Right lobe of liver (tissue), 4 donors: ENCODE measurements around the gene DOK6.

Source experiments
- POLR2A ChIP-seq: fragments of 450-650 bp; IDR thresholded peaks from one replicate; pipeline ENCODE4 v1.6.1; 2017; ENCODE audit warnings: antibody characterized with exemption, mild to moderate bottlenecking
- TF ChIP-seq, protein P1 (sequence below), 4 donors: fragments of 200-600 bp in 3 of 4; fragments of 450-650 bp in 1 of 4; IDR thresholded peaks; one replicate each; pipeline versions ENCODE4 v1.5.1 to v1.8.0; 2016 to 2022; ENCODE audit warnings: antibody characterized with exemption in 4 of 4, mild to moderate bottlenecking in 2 of 4
- donor health status: DM: no; HTN: no; CAD: no.
- donor health status: DM: no; HTN: no; CAD: no.
- donor health status: DM: no; HTN: yes; CAD: no.

DNA sequence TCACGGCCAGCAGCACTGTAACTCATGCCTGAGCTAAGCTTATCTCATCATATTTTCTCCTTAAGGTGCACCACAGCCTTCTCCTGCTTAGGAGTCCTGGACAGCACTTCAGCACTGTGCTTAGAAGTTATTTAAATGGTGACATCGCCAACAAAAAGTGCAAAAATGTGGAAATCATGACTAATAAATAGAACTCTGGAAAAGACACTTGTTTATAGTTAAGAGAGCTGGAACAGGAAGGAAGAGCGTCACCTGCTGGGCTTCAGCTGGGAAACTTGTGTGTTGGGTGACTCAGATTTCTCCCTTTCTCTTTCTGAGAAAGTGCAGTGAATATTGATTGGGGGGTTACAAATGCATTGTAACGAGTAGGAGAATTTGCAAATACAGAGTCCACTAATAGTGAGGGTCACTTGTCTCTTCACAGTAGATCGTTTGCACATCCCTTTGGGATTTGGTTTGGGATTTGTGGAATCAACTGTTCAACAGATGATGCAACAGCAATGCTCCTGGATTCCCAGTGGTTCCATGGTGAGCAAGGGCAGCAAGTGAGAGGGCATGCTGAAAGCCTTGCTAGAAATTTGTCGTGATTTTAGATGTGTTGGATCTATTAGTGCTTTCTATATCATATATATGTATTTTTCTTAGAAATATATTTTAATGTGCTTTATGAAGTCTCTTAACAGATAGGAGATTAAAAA lies 84.2 kb downstream of the DOK6 start:
- TF ChIP-seq, protein P1, sequence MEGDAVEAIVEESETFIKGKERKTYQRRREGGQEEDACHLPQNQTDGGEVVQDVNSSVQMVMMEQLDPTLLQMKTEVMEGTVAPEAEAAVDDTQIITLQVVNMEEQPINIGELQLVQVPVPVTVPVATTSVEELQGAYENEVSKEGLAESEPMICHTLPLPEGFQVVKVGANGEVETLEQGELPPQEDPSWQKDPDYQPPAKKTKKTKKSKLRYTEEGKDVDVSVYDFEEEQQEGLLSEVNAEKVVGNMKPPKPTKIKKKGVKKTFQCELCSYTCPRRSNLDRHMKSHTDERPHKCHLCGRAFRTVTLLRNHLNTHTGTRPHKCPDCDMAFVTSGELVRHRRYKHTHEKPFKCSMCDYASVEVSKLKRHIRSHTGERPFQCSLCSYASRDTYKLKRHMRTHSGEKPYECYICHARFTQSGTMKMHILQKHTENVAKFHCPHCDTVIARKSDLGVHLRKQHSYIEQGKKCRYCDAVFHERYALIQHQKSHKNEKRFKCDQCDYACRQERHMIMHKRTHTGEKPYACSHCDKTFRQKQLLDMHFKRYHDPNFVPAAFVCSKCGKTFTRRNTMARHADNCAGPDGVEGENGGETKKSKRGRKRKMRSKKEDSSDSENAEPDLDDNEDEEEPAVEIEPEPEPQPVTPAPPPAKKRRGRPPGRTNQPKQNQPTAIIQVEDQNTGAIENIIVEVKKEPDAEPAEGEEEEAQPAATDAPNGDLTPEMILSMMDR (IDR thresholded peaks at IDR 0.05) = peak in 3 of 4 donors; percentile 12 to 16 (median 16)
- TF ChIP-seq POLR2A = no peak
